NT2/D1 (cell line): Measurements from ENCODE around the gene PAQR9.

Experiments
- DNase-seq: peaks from one replicate; pipeline ENCODE4 v3.0.0-alpha.2; 2011; ENCODE audit warnings: low read depth, low spot score
- H3K27me3 ChIP-seq: 2 replicates; pipeline ENCODE4 v1.6.0; 2011; ENCODE audit warnings: mild to moderate bottlenecking; ENCODE audit not compliant: insufficient read length, insufficient read depth
- H3K36me3 ChIP-seq: 2 replicates; pipeline ENCODE4 v1.6.1; 2011; ENCODE audit warnings: mild to moderate bottlenecking, low read length, mixed read lengths; ENCODE audit not compliant: insufficient read depth, insufficient read length
- H3K4me1 ChIP-seq: 2 replicates; pipeline ENCODE4 v1.5.1; 2011; ENCODE audit not compliant: insufficient read depth, insufficient read length
- H3K4me3 ChIP-seq: 2 replicates; pipeline ENCODE4 v1.5.1; 2011; ENCODE audit warnings: low read depth; ENCODE audit not compliant: insufficient read length
- H3K9ac ChIP-seq: 2 replicates; pipeline ENCODE4 v1.6.0; 2011; ENCODE audit warnings: low read depth; ENCODE audit not compliant: insufficient read length
- H3K9me3 ChIP-seq: 2 replicates; pipeline ENCODE4 v1.5.1; 2011; ENCODE audit warnings: mild to moderate bottlenecking, low read length; ENCODE audit not compliant: insufficient read depth
- SUZ12 ChIP-seq: IDR thresholded peaks from 2 replicates; pipeline ENCODE4 v1.6.1; 2011; ENCODE audit not compliant: insufficient read length, insufficient read depth; ENCODE audit errors: extremely low read depth
- YY1 ChIP-seq: IDR thresholded peaks from 2 replicates; pipeline ENCODE4 v1.6.1; 2011; ENCODE audit not compliant: insufficient read length, insufficient read depth
- ZNF274 ChIP-seq: IDR thresholded peaks from 2 replicates; pipeline ENCODE4 v1.6.1; 2011; ENCODE audit warnings: mild to moderate bottlenecking, low read depth, low read length

Gene PAQR9

GRCh38 chr3:142929109-142929508 lies 34.4 kb downstream of the PAQR9 start:
- DNase-seq, result peak; percentile 15
- Histone ChIP-seq H3K36me3 (no peaks in the 10 kb centered on the region), H3K4me1 (no peaks in the 10 kb centered on the region), H3K4me3 (no peak overlapping the region), H3K27me3 (no peaks in the 10 kb centered on the region), H3K9me3 (no peaks in the 10 kb centered on the region), H3K9ac (no peak overlapping the region)
- TF ChIP-seq SUZ12 (no peak), ZNF274 (no peak), YY1 (no peak)

- no peak for DNase-seq
- H3K4me3 ChIP-seq, result no peak overlapping the region
- no peak for TF ChIP-seq YY1
- no peak for TF ChIP-seq ZNF274
- TF ChIP-seq SUZ12, result no peak
- H3K27me3 ChIP-seq, result no peaks in the 10 kb centered on the region
- no peaks in the 10 kb centered on the region for H3K4me1 ChIP-seq
- no peaks in the 10 kb centered on the region for H3K36me3 ChIP-seq
- no peak overlapping the region for H3K9ac ChIP-seq
- H3K9me3 ChIP-seq, result peaks cover 8% of the 10 kb centered on the region; the same call in 1 of the 2 replicates
Observed at GRCh38 chr3:142926368-142926944, 37.0 kb downstream of the PAQR9 start.

GRCh38 chr3:142925140-142925539 lies 38.3 kb downstream of the PAQR9 start:
- peaks cover 8% of the 10 kb centered on the region; the same call in 1 of the 2 replicates for H3K9me3 ChIP-seq
- TF ChIP-seq YY1 (no peak), SUZ12 (no peak), ZNF274 (no peak)
- DNase-seq, result no peak
- no peak overlapping the region for H3K4me3 ChIP-seq
- no peak overlapping the region for H3K9ac ChIP-seq
- H3K36me3 ChIP-seq, result no peaks in the 10 kb centered on the region
- H3K27me3 ChIP-seq, result no peaks in the 10 kb centered on the region
- no peaks in the 10 kb centered on the region for H3K4me1 ChIP-seq

GRCh38 chr3:142923694-142924093 lies 39.8 kb downstream of the PAQR9 start:
- no peaks in the 10 kb centered on the region for H3K4me1 ChIP-seq
- TF ChIP-seq ZNF274 (no peak), YY1 (no peak), SUZ12 (no peak)

GRCh38 chr3:142916605-142917004 lies 46.9 kb downstream of the PAQR9 start:
- no peak for DNase-seq
- H3K4me1 ChIP-seq, result no peaks in the 10 kb centered on the region
- no peaks in the 10 kb centered on the region for H3K36me3 ChIP-seq
- no peaks in the 10 kb centered on the region for H3K27me3 ChIP-seq
- H3K4me3 ChIP-seq, result no peak overlapping the region
- TF ChIP-seq YY1 (no peak), ZNF274 (no peak), SUZ12 (no peak)
- H3K9ac ChIP-seq, result no peak overlapping the region
- H3K9me3 ChIP-seq, result no peaks in the 10 kb centered on the region

More at GRCh38 chr3:142923694-142924093, 39.8 kb downstream of the PAQR9 start:
- Histone ChIP-seq H3K9ac (no peak overlapping the region), H3K9me3 (peaks cover 8% of the 10 kb centered on the region; the same call in 1 of the 2 replicates), H3K36me3 (no peaks in the 10 kb centered on the region), H3K27me3 (no peaks in the 10 kb centered on the region), H3K4me3 (no peak overlapping the region)
- no peak for DNase-seq

- no peak for DNase-seq
- no peak overlapping the region for H3K4me3 ChIP-seq
- no peaks in the 10 kb centered on the region for H3K9me3 ChIP-seq
- H3K4me1 ChIP-seq, result no peaks in the 10 kb centered on the region
- no peaks in the 10 kb centered on the region for H3K36me3 ChIP-seq
- no peaks in the 10 kb centered on the region for H3K27me3 ChIP-seq
- no peak overlapping the region for H3K9ac ChIP-seq
- TF ChIP-seq YY1, result no peak
- TF ChIP-seq SUZ12, result no peak
- TF ChIP-seq ZNF274, result no peak
Observed at GRCh38 chr3:142915636-142916035, 47.8 kb downstream of the PAQR9 start.

- no peaks in the 10 kb centered on the region for H3K4me1 ChIP-seq
- no peak for DNase-seq
- TF ChIP-seq SUZ12 (no peak), ZNF274 (no peak), YY1 (no peak)
- no peak overlapping the region for H3K4me3 ChIP-seq
- no peaks in the 10 kb centered on the region for H3K27me3 ChIP-seq
- H3K9me3 ChIP-seq, result no peaks in the 10 kb centered on the region
- no peak overlapping the region for H3K9ac ChIP-seq
- no peaks in the 10 kb centered on the region for H3K36me3 ChIP-seq
Observed at GRCh38 chr3:142914286-142914811, 49.1 kb downstream of the PAQR9 start.

GRCh38 chr3:142913432-142913831 lies 50.0 kb downstream of the PAQR9 start:
- Histone ChIP-seq H3K9ac (no peak overlapping the region), H3K4me3 (no peak overlapping the region), H3K9me3 (no peaks in the 10 kb centered on the region), H3K4me1 (no peaks in the 10 kb centered on the region), H3K36me3 (no peaks in the 10 kb centered on the region), H3K27me3 (no peaks in the 10 kb centered on the region)
- no peak for TF ChIP-seq YY1
- no peak for TF ChIP-seq SUZ12
- TF ChIP-seq ZNF274, result no peak
- DNase-seq, result no peak
